Amniotic epithelial cell (primary cell): ENCODE results near the gene CCDC88C.

Experiments
- DNase-seq: peaks from one replicate; pipeline ENCODE4 v3.0.0-alpha.2; 2010; ENCODE audit warnings: low read depth

The CCDC88C gene

DNA sequence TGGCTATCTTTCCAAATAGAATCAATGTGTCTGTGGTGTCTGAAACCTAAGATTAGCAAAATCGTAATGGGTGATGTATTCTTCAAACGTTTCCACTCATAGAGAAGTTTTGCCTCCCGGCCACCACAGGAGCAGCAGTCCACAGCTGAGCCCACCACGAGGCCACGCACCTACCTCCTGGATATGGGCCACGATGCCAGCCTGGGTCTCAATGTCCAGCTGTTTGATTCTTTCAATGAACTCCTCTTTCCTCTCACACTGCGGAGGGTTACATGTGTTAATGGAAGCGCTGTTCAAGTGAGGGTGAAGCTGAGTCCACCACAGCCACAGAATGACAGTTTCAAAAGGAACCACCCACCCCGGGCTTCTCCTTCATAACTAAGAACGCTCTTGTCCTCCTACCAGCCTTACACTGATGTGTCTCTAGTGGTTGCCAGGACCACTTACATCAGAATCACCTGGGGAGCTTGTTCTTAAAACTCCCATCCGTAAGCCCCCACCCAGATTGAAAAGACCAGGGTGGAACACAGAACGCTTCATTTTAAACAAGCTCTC lies 75.3 kb downstream of the CCDC88C start:
- no peak for DNase-seq

DNA sequence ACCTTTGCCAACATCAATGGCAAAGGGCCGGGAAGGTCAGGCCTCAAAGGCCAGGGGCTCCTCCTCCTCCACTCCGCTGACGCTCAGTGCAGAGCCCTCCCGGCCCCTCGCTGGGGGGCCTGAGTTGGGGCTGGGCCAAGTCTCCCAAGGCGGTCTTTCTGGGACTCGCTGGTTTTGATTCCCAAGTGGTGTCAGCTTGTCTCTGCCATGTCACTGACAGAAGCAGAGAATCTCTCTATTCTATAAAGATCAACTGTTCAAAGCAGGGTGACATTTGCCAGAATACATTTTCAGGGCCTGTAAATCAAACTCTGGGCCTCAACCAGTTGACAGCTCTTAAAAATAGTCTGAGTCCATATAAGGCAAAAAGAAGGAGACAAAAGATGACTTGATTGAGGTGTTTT lies 75.9 kb downstream of the CCDC88C start:
- DNase-seq = no peak

DNA sequence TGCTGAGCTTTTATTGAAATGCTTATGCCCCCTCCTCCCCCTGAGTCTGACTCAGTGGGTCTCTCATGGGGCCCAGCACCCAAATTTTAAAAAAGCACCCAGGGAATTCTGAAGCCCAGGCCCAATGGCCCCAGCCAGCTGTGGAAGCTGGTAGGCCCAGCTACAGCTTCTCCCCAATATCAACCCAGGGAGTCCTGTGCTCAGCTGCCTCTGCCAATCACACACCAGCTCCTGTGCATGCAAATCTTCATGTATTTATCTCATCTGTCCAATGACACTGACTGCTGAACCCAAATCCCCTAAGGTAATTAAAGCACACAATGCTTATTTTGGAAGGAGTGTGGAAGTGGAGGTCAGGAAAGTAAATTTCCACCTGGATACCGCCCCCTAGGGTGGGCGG lies 76.3 kb downstream of the CCDC88C start:
- no peak for DNase-seq

DNA sequence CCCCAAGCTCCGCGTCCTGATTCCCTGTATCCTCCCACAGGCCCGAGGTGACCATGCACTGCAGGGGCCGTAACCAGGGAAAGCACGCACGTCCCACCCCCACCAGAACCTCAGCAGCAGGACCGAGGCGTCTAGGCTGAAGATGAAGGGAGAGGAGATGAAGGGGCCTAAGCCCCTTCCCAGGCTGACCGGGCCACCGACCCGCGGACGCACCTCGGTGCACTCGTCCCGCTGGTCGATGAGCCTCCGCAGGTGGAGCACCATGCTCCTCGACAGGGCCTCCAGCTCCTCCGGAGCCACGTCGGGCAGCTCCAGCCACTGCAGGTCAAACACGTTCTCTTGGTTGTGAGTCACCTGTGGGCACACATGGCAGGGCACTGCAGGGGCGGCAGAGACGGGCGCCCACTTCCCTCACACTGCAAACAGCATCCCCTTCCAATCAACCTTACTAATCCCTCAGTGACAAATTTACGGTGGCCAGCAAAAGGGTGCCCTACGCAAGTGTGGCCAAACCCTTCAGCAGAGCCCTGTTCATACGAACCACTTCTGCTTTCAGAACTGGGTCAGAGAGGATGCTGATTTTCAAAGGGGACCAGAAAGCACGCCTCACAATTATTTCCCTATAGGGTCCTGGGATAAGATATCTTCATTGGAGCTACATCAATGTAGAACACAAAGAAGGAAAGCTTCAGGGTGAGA lies 77.8 kb downstream of the CCDC88C start:
- no peak for DNase-seq

DNA sequence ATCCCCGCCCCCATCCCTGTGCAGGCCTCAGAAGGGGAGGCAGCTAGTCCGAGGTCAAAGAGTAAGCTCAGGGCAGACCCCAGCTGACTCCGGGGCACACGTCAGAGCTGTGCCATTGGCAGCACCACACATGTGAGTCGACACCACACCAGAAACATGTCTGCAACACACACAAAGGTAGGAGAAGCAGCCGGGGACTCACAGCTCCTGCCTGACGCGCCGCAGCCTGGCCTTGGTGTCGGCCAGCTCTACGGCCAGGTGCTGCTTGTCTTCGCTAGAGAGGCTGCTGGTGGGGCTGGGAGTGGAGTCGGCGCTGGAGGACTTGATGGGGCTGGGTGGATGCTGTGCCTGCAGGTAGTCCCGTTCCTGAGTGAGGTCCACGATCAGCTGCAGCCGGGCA lies 78.5 kb downstream of the CCDC88C start:
- DNase-seq = no peak

DNA sequence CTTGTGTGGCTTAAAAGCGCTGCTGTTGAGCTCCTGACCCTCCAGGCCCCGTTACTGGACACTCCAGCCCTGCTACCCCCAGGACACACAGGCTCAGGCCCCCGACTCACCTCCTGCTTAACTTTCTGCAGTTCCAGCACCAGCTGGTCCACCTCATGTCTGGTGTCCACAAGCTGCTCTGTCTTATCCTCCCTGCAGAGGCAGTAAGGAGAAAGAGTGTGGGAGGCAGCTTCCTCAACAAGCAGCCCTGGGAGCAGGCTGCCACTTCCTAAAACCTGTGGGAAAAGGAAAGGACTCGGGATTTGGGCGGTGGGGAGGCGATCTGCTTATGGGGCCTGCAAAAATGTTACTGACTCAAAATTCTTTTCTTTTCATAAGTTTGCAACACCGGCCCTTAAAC lies 79.2 kb downstream of the CCDC88C start:
- DNase-seq = no peak

DNA sequence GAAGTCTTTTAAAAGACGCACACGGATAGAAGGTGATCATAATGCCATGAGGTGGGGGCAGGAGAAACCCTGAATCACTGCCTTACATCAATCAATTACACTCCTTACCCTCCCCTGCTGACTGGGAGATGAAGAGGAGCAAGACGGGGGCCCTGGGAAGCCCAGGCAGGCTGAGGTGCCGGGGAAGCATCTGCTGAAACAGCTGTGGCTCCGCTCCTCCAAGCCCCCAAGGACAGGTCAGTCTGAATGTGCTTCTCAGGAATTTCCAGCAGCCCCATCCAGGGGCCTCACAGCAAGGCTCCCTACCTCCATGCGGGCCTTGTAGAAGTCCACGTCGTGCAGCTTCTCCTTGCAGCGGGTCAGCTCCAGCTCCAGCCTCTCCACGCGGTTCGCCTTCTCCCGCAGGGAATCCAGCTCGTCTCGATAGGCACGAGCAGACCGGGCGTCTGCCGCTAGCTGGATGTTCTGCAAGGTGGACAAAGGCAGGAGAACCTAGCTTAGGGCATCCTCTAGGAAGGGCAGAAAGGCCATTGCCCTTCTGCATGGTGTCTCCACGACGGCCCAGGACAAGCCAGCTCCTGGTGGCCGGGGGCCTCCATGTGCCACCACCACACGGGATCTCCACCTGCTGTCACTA lies 79.8 kb downstream of the CCDC88C start:
- no peak for DNase-seq

DNA sequence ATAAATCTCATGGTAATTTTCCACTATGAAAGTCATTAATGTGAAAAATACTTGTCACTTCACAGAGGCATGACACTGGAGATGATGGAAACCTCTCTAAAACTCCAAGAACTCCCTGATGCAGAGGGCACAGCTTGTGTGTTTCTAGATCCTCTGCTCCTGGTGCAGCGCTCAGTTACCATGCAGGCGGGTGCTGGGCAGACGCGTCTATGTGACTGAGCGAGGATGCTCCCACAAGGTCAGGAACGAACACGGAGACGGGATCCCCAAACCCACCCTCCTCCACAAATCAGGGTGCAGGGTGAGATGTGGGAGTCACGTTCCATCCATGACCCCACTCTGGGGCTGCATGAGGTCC lies 81.5 kb downstream of the CCDC88C start:
- DNase-seq = no peak

DNA sequence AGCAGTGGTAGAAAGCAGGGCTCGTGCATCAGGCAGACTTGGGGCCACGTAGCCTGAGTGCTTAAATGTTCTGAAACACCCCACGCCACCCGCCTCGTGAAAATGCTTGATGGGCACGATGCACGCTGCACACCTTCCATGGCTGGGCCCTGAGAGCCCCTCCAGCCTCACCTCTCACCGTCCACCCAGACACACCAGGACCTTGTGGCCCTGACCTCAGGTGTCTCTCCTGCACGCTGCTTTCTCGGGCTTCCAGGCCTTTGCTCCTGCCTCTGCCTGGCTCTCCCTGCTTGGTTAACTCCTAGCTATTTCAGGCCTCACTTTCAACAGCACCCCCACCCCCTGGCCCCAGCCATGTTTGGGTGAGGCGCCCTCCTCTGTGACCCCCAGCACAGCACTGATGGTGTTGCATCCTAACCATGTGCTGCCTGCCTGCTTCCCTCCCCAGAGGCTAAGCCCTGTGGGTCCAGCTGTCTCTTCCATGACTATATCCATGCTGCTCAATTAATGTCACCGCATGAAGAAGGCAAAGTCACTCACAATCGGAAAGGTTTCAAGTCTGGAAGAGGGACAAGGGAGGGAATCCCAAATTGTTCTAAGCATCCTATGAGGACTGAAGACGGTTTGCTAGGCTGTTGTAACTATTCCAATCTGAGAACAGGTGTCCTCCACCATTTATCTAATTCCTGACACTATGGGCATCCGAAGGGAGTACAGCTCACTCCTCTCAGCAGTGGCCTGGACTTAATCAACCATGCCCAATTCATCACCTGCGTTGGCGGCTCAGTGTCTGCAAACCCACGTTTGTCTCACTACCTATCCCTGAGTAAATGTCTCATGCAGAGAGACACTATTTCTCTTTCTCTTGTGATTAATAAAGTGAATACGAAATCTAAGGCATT lies 82.2 kb downstream of the CCDC88C start:
- DNase-seq = no peak

DNA sequence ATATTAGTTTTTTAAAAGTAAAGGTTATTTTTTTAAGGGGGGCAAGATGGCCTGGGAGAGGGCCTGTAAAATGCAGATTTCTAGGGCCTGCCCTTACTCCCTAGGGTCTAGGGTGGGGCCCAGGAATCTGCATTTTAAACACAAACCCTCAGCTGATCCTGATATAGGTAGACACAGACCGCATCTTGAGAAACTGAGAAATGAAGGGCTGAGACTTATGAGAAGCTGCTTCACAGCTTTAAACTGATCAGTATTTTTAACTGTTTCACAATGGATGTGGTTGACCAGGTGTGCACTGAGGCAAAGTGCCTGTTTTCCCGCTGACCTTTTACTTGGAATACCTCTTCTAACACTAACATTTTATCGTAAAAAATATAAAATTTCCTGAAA lies 84.0 kb downstream of the CCDC88C start:
- DNase-seq = no peak

DNA sequence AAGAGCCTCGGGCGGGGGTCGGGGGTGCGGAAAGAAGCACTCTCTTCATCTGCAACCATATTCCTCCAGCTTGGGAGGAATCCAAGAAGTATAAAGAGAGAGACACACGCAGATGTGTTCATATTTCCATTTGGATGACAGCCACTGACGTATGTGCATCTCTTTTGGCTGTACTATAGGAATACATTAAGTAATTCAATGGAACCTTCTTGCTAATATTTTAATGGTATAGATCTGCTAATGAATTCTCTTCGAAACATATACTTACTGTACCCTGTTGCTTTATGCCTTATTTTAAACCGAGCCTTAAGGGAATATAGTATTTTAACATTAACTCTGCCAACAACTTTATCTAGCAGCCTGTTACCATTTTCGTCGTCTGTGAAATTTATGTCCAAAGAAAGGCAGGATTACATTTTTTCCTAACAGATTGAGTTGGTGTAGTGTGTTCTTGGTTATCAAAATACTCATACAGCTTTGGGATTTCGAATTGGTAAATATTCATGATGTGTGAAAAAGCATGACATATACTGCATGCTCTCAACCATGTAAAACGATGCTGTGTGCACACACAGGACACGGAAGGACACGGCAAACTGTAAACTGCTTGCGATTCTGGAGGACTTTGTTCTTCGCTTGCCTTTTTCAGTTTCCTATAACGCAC lies 84.5 kb downstream of the CCDC88C start:
- DNase-seq = no peak

DNA sequence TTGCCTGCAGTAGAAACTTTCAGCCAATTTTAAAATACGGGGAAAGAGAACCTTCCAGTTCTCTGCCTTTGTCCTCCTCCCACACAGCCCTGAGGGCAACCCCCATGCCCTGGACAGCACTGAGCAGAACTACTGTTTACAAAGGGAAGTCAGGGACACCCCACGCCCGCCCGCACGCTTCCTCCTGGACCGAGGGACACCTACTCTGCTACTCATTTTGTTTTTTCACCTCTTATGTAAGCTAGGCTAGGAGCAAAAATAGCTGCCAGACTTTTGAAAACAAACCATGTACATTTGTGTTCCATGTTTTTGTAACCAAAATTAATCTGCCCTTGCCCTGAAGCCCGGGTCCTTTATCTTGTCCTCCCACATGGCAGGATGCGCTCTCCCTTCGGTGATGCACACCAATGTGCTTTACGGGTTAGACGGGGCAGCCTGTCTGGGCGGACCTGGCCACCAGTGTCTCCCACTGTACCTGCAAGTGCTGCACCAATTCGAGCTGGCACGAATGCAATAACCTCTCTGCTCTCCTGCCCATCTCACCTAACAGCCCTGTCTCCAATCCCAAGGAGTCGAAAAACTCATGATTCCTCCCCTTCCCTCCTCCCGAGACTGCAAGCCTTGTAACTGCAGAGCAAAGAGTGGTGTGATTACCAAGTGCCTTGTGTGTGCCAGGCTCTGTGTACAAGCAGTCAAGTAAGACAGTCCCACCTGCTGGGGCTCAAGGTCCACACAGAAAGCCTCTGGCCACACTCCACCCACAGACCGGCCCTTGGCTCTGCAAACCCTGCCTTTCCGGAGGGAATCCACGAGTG lies 85.2 kb downstream of the CCDC88C start:
- no peak for DNase-seq

DNA sequence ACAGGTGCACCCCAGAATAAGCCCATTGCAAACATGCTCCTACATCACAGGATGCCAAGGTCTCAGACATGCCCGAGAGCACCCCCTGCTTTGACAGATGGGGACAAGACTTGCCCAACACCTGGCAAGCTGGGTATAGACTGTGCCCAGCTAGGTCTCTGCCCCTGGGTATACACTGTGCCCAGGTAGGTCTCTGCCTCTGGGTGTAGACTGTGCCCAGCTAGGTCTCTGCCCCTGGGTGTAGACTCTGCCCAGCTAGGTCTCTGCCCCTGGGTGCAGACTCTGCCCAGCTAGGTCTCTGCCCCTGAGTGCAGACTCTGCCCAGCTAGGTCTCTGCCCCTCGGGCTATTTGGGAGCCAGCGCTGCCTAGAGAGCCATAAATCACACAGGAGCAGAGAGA lies 85.9 kb downstream of the CCDC88C start:
- DNase-seq = no peak

DNA sequence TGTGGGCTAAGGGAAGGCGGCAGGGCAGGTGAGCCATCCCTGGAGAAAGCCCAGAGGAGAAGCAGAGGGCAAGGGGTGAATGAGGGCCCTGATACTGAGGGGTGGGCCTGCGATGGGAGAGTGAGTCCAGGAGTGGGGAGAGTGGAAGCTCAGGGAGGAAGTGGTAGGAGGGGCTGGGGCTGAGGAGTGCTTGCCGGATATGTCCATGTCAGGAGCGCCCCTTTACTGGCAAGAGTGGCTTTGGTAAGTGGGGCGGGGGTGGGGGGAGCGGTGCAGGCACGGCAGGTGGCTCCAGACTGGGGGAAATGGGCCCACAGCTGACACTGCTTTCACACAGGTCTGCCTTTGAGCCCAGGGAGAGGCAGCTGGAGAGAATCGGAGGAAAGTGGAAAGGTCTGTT lies 86.8 kb downstream of the CCDC88C start:
- no peak for DNase-seq

DNA sequence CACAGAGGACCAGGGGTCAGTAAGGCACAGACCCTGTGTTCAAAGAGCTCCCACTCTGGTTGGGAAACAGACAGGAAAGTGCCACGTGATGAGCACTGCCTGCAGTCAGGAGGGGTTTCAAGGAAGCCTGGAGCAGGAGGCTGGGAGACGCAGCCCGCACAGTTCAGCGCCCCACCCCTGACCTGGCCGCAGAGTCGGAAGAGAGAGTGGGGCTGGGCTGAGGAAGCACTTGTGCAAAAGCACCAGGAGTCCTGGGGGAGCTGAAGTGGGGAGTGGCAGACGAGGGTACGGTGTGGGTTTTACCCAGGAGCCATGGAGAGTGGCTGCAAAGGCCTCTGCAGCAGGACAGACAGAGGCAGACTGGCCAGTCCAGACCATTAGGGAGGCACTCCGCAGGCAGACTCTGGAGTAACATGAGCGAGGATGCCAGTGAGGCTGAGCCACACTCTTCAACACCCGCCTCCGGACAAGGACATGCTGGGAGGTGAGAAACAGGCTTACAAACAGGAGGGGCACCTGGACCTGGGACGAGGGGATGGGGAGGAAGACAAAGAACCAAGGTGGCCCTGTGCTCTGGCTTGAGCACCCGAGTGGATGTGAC lies 87.4 kb downstream of the CCDC88C start:
- DNase-seq = no peak

DNA sequence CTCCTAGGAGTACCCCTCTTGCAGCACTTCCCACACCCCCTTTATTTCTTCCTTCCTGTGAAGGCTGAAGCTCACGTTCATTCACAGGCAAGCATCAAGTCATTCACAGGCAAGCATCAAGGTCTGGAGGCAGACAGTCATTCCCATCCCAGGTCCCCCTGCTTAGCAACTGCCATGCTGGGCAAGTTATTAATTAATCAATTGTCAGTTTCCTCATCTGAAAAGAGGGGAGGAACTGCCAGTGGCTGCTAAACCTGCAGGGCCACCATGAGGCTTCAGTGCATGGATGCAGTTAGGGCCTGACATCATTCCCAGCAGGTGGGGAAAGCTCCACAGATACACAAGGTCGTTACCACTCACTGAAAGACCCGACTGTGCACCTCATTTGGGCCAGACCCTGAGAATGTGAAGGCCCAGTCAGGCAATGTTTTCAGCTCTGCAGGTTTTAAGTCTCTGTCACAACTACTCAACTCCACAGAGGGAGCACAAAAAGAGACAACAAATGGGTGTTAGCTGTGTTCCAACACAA lies 88.1 kb downstream of the CCDC88C start:
- no peak for DNase-seq

DNA sequence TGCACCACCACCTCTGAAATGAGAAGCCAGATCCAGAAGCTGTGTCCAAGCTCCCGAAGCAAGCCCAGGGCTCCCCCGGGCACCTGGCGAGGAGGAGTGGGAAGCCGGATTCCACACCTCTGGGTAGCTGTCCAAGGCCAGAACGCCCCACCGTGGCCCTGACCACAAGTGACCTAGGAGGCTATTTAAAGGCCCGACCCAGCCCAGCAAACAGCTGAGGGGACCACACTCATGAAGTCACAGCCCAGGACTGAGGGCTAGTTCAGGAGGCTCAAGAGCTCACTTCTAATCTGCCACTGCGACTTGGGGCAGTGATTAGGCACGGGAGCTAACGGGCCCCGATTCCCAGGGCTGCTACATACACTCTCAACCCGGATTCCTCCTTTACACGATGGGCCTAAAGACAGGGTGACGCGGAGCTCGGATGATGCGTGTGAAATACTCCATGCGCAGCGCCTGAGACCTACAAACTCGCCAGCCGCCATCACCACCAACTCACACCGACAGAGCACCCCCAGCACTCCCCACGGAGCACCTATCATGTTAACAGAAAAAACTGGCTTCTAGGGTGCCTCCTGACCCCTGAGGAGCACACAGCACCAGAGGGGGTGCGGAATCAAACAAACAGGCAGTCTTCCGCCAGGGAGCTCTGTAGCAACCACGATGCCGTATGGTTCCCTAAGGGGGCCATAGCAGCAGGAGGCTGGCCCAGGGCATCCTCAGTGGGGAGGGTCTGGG lies 89.1 kb downstream of the CCDC88C start:
- no peak for DNase-seq

DNA sequence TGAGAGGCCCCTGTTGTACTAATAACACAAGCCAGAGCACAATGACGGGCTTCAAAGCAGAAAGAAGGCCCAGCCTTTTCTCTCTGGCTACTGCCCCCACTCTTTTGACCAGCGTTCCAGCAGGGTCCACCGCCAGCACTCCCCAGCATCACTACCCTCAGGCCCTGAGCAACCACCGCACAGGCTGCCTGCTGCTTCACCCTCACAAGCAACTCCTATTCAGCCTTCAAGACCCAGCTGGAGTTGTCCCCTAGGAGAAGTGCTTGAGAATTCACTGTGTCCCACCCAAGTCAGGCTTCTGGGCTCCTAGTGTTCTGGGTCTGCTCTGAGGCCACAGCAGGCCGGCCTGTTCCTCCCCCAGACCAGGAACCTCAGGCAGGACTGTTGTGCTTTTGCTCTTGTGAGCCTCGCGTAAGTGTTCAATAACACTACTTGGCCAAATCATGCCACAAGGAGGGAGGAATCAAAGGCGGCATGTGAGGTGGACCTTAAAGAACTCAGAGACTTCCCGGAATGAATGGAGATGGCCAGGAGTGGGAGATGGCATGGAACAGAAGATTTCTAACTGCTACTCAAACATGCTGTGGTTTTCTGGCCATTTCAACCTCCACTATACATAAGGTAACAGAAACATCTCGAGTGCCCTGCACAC lies 89.8 kb downstream of the CCDC88C start:
- DNase-seq = no peak

DNA sequence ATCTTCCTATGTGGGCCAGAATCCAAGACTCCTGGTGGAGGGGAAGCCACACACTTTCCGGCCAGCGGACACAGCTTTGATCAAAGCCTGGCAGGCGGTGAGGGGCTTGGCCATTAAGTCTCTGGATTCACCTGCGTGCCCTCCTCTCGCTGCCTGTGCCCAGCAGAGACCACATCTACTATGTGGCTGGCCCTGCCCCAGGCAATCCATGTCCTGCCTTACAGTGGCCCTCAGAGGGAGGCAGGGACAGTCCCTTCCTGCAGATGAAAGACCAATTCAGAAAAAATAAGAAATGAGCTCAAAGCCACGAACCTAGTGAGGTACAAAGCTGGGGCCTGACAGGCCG lies 90.4 kb downstream of the CCDC88C start:
- no peak for DNase-seq
